SK-N-DZ (cell line): ENCODE data around the gene NXF1.
"Not testable (repeated sequence)": the region's sequence is repeated elsewhere in the genome, so short reads cannot be mapped to it uniquely, and the experiment has no call there.

Source experiments
- DNase-seq: peaks from one replicate; pipeline ENCODE4 v3.0.0-alpha.2; 2015; ENCODE audit warnings: low spot score

The NXF1 gene

DNA sequence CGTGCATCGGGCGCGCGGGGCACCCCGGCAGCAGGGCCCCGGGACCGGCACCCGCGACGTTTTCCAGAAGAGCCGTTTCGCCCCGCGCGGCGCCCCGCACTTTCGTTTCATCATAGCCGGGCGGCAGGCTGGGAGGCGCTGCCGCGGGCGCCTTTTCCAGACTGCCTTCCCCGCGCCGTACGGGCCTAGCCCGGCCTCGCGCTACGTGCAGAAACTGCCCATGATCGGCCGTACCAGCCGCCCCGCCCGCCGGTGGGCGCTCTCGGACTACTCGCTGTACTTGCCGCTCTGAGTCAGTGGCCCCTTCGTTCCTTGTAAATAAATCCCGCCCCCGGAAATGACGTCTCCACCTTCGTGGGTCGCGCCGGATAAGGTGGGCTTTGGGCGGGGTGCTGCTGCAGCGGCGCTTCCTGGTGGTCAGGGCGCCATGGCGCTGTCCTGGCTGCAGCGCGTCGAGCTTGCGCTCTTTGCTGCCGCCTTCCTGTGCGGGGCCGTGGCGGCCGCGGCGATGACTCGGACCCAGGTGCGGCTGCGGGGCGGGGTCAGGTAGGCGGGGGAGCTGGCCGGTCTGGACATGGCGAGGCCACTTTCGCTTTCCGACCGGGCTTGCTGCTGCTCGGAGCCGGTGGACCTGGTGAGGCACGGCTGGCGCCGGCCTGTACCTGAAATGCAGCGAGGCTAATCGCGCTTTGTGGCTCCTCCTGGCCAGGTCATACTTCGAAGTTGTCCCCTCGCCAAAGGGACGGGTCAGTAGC is 18.1 kb downstream of the NXF1 start, which contains the start of gene TMEM179B:
Gene TMEM179B (plus strand): TSS at position 398 of the 755 bp plus-strand sequence. CDS start 30 bp downstream, at position 428.
- DNase-seq: peak; percentile 97

GRCh38 chr11:62786318-62787004 is 18.8 kb downstream of the NXF1 start:
- DNase-seq: peak; percentile 86

GRCh38 chr11:62782753-62783152 is 22.5 kb downstream of the NXF1 start:
- no peak for DNase-seq

DNA sequence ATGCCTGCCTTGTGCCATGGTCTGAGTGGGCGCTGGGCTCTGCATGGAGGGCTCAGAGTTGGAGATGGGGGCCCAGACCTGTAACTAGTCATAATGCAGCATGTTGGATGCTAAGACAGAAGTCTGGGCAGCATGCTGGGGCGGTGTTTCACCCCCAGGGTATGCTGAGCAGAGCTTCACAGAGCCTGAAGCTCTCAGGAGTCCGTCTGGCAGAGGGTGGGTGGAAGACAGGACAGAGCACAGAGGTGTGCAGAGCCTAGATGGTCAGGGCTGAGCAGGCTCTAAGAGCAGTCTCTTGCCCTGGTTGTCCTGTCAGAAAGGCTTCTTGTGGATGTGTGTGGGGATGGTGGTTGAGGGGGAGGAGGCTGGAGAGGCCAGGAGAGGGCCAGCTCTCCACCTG is 26.8 kb downstream of the NXF1 start:
- DNase-seq: no peak

GRCh38 chr11:62777389-62777788 is 27.9 kb downstream of the NXF1 start:
- DNase-seq: no peak

GRCh38 chr11:62775646-62776045 is 29.6 kb downstream of the NXF1 start:
- no peak for DNase-seq

DNA sequence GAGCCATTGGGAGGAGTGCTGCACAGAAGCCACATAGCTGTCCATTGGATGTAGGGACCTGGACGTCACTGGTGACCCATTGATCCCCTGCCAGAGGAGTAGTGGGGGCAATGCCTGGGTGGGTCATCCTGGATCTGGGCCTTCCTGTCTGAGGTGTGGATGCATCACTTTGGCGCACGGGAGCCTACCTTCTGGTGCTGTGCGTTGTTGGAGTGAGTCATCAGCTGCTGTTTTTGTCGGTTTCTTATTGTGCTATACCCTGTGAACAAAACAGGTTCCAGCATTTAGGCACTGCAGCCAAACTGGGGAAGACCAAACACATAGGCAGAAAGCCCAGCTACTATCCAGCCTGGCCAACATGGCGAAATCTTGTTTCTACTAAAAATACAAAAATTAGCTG is 30.8 kb downstream of the NXF1 start:
- no peak for DNase-seq

- DNase-seq: peak; percentile 99
Measured at GRCh38 chr11:62771144-62772021, 33.9 kb downstream of the NXF1 start, which contains the start of gene TAF6L. Gene TAF6L (plus strand): TSS chr11:62771396. CDS start chr11:62775784, 4,388 bp downstream.

DNA sequence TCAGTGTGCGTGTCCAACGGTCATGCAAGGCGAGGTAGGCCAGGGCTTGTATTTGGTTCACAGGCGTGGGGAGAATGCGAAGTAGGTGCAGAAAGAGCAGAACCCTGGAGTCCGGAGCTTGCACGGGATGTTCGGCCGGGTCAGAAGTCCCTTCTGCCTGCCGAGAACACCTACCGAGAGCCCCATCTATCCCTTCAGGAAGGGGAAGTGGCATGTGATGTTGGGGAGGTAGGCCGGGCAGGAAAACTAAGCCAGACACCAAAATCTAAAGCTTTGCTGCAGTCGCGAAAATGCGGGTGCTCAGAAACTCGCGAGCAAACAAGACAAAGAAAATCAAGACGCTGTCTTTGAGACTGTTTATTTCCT is 34.5 kb downstream of the NXF1 start:
- DNase-seq: no peak

DNA sequence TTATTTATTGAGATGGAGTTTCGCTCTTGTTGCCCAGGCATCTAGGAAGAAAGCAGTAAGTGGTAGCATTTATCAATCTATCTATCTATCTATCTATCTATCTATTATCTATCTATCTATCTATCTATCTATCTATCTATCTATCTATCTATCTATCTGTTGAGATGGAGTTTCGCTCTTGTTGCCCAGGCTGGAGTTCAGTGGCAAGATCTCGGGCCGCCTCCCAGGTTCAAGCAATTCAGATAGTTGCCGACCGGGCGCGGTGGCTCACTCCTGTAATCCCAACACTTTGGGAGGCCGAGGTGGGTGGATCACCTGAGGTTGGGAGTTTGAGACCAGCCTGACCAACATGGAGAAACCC is 44.4 kb downstream of the NXF1 start:
- not testable (repeated sequence) for DNase-seq

- peak; percentile 23 for DNase-seq
Measured at GRCh38 chr11:62757846-62758788, 47.1 kb downstream of the NXF1 start.

DNA sequence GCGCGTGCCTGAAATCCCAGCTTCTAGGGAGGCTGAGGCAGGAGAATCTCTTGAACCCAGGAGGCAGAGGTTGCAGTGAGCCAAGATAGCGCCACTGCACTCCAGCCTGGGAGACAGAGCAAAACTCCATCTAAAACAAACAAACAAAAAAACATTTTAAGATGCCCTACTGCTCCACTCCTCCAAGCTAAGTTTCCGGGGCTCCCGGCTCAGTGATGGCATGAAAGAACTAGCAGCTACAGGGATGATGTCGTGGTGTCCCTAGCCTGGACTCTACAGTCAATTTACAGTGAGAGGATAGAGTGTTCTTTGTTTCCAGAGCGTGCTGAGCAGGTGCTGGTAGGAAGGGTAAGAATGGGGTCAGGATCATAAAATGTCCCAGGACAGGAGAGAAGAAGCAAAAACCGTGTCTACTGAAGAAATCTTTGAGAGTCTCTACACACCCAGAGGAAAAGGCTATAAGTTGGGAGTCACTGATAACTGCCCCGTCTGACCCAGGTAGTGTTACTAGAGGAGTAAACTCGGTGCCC is 50.1 kb downstream of the NXF1 start:
- no peak for DNase-seq

DNA sequence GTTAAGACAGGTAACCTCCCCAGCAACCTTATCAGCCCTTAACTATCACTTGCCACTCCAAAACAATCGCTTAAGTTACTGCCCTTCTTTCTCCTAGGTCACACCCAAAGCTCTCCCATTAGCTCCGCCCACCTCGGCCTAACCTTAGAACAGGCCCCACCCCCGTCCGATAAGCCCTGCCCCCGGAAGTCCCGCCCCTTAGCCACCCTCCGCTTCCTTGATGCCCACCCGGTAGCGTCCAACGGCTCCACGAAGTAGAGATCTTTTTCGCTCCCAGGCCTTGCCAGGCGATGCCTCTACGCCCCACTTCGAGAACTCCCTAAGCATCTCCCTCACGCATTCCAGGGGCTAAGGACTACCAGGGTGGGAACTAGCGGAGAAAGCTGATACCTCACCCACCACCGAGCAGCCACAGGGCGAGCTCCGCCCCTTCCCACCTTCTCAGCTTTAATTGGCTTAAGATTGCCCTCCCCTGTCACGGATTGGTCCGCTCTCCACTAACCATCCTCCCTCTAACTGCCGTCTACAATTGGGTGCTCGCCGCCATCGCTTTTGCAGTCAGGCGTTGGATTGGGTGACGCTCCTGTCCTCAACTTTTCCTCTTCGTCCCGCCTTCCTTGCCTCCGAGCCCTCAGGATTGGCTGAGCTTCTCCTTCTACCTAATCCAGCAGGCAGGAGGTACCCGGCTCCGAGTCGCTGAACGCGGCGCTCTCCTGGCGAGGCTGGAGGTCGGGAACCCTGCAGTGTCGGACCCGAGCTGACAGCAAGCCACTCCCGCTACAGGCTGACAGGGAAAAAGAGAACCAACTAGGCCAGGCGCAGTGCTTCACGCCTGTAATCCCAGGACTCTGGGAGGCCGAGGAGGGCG is 51.3 kb downstream of the NXF1 start, which contains the start of gene ZBTB3:
Gene ZBTB3 (minus strand): TSS at position 425 of the 868 bp plus-strand sequence. CDS start 496 bp downstream, outside the sequence.
- peak; percentile 100 for DNase-seq

DNA sequence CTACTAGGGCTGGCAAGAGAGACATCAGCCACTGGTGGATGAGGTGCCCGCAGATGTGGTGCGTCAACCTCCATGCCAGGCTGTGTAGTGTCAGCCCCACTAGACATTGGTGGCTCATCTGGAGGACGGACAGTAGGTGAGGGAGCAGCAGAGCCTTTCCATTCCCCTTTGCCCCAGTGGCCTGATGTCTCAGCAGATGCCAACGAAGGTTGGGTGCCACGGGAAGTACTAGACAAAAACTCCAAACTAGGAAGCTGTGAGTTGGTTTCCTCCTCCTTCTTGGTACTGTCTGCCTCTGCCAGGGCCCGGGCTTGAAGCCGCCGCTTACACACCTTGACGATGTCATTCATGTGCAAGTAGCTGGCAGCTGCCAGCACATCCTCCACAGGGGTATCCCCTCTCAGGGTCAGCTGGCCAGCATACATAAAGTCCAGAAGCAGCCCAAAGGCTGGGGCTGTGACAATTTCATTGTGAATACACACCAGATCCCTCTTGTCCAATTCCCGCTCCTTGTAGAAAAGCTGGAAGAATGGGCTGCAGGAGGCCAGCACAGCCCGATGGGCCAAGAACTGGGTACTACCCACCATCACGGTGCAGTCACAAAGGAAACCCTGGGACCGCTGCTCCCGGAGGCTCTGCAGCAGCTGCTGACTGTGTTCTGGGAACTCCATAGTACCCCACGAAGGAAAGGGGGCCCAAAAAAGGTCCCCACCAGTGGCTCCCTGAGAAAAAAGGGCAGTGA is 52.1 kb downstream of the NXF1 start:
- DNase-seq: no peak

- no peak for DNase-seq
Measured at GRCh38 chr11:62752177-62752785, 53.0 kb downstream of the NXF1 start.

DNA sequence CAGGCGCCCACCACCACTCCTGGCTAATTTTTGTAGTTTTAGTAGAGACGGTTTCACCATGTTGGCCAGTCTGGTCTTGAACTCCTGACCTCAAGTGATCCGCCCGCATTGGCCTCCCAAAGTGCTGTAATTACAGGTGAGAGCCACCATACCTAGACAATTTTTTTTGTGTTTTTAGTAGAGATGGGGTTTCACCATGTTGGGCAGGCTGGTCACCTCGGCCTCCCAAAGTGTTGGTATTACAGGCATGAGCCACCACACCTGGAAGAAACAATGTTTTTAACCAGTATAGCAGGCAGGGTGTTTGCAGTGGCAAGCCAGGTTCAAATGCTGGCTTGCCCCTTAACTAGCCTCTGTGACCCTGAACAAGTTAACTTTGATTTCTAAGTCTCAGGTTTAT is 55.3 kb downstream of the NXF1 start:
- DNase-seq: not testable (repeated sequence)

GRCh38 chr11:62747475-62748160 is 57.6 kb downstream of the NXF1 start:
- no peak for DNase-seq
